Peyer's patch (tissue), 4 donors: Measurements from ENCODE around the gene SFI1.

ENCODE experiments used
- CTCF ChIP-seq, 6 experiments: fragments of 450-650 bp in 4 of 6; fragments of 200-600 bp in 2 of 6; sonication (generic) in 1 of 6; IDR thresholded peaks; one replicate each; pipeline ENCODE4 v1.5.1; 2017 to 2019; ENCODE audit warnings: antibody characterized with exemption in 6 of 6, mild to moderate bottlenecking in 3 of 6, moderate library complexity in 1 of 6
- POLR2A ChIP-seq, 2 donors: fragments of 450-650 bp; IDR thresholded peaks; one replicate each; pipeline ENCODE4 v1.5.1; 2017; ENCODE audit warnings: antibody characterized with exemption in 2 of 2, mild to moderate bottlenecking in 2 of 2, moderate library complexity in 2 of 2

GRCh38 chr22:31615940-31616314 is 119.6 kb downstream of the SFI1 start:
- TF ChIP-seq CTCF (IDR thresholded peaks at IDR 0.05) (no peak), POLR2A (IDR thresholded peaks at IDR 0.05) (no peak)
